Endothelial cell of umbilical vein (primary cell): Measurements from ENCODE around the gene PEMT. TPM values are rescaled to one million over a fixed set of nuclear protein-coding genes. Genes with fewer than 3 reads are reported as not detected.

Source experiments
- BruUV-seq: library from RNA; stranded (reverse); fragments of 400-500 nt; replicated peaks from 2 replicates; lab custom pipeline; 2021; lab: Mats Ljungman, UMichigan
- CTCF ChIA-PET: fragments of 300-600, 350-600 bp; sonication (Branson Sonifier 250); formaldehyde crosslinking; loops from one replicate; lab custom pipeline; 2021; ENCODE audit warnings: antibody characterized with exemption, inconsistent platforms; lab: Charles Lee
- POLR2A ChIA-PET: fragments of 300-600, 350-600 bp; sonication (Branson Sonifier 250); formaldehyde crosslinking; loops from one replicate; lab custom pipeline; 2021; ENCODE audit warnings: antibody characterized with exemption, inconsistent platforms; lab: Charles Lee
- DNase-seq: peaks from one replicate; pipeline ENCODE4 v3.0.0-alpha.2; 2011; ENCODE audit warnings: low read depth, low spot score
- FAIRE-seq: peaks from 2 replicates; lab custom pipeline; 2011; peaks lifted over from hg19 to GRCh38; lab: Jason Lieb, UNC
- H2AFZ ChIP-seq: 2 replicates; pipeline ENCODE4 v1.6.0; 2012; ENCODE audit warnings: low read depth, low read length, control low read depth, inconsistent platforms
- H3K27ac ChIP-seq: 2 replicates; pipeline ENCODE4 v1.5.1; 2011; ENCODE audit warnings: low read depth, mild to moderate bottlenecking, control low read depth, low read length, moderate library complexity; ENCODE audit not compliant: insufficient read depth
- H3K27me3 ChIP-seq, 2 experiments: 2 replicates each; pipeline versions ENCODE4 v1.6.0 to v1.6.1; 2011; ENCODE audit warnings: low read length in 2 of 2, mixed read lengths in 1 of 2; ENCODE audit not compliant: control insufficient read depth in 2 of 2, insufficient read depth in 2 of 2
- H3K36me3 ChIP-seq, 2 experiments: 2 replicates in 1 of 2; 3 replicates in 1 of 2; pipeline ENCODE4 v1.5.1; 2011; ENCODE audit warnings: low read length in 2 of 2, mild to moderate bottlenecking in 1 of 2, moderate library complexity in 1 of 2; ENCODE audit not compliant: control insufficient read depth in 2 of 2, insufficient read depth in 2 of 2; ENCODE audit errors: extremely low read depth in 1 of 2
- H3K4me1 ChIP-seq: 3 replicates; pipeline ENCODE4 v1.5.1; 2011; ENCODE audit warnings: mild to moderate bottlenecking, low read length; ENCODE audit not compliant: control insufficient read depth, insufficient read depth; ENCODE audit errors: extremely low read depth
- H3K4me2 ChIP-seq: 2 replicates; pipeline ENCODE4 v1.6.1; 2011; ENCODE audit warnings: low read length, control low read depth, mixed read lengths; ENCODE audit not compliant: insufficient read depth
- H3K4me3 ChIP-seq, 3 experiments: fragments of 200-600 bp in 1 of 3; sonication (generic), shearing (Covaris generic) in 1 of 3; replicated peaks in 1 of 3; 2 replicates each; pipeline ENCODE4 v1.5.1; 2011 to 2016; ENCODE audit warnings: control low read depth in 3 of 3, low read length in 3 of 3, mild to moderate bottlenecking in 2 of 3, inconsistent platforms in 1 of 3, low read depth in 1 of 3, moderate library complexity in 1 of 3; ENCODE audit not compliant: insufficient read depth in 1 of 3
- H3K79me2 ChIP-seq: 2 replicates; pipeline ENCODE4 v1.6.0; 2012; ENCODE audit warnings: low read length, inconsistent platforms; ENCODE audit not compliant: control insufficient read depth, insufficient read depth
- H3K9ac ChIP-seq: replicated peaks from 2 replicates; pipeline ENCODE3; 2011; ENCODE audit warnings: low read length, control low read depth; ENCODE audit not compliant: insufficient read depth; ENCODE audit errors: extremely low read depth
- H3K9me1 ChIP-seq: replicated peaks from 3 replicates; pipeline ENCODE4 v1.6.0; 2011; ENCODE audit warnings: mild to moderate bottlenecking, low read length; ENCODE audit not compliant: control insufficient read depth, insufficient read depth; ENCODE audit errors: extremely low read depth
- H3K9me3 ChIP-seq: replicated peaks from 2 replicates; pipeline ENCODE4 v1.5.1; 2012; ENCODE audit warnings: low read length, inconsistent platforms; ENCODE audit not compliant: control insufficient read depth, insufficient read depth
- H4K20me1 ChIP-seq: replicated peaks from 2 replicates; pipeline ENCODE3; 2011; ENCODE audit warnings: mild to moderate bottlenecking, low read length; ENCODE audit not compliant: control insufficient read depth, insufficient read depth; ENCODE audit errors: extremely low read depth
- CTCF ChIP-seq, 2 donors: IDR thresholded peaks; 1 replicate in 1 of 2; 2 replicates in 1 of 2; pipeline ENCODE4 v1.5.1; 2011; ENCODE audit warnings: low read length in 2 of 2, mild to moderate bottlenecking in 2 of 2, moderate library complexity in 2 of 2, control low read depth in 1 of 2, inconsistent platforms in 1 of 2, low read depth in 1 of 2; ENCODE audit not compliant: insufficient read depth in 1 of 2; ENCODE audit errors: extremely low read depth in 1 of 2
- EZH2 ChIP-seq: IDR thresholded peaks from 2 replicates; pipeline ENCODE4 v1.6.1; 2012; ENCODE audit warnings: borderline replicate concordance, low read depth, mild to moderate bottlenecking, moderate library complexity, low read length, inconsistent platforms; ENCODE audit not compliant: severe bottlenecking
- FOS ChIP-seq: IDR thresholded peaks from 2 replicates; pipeline ENCODE4 v1.6.1; 2011; ENCODE audit warnings: mild to moderate bottlenecking, low read length, moderate library complexity, borderline replicate concordance; ENCODE audit not compliant: insufficient read depth
- GATA2 ChIP-seq: IDR thresholded peaks from 2 replicates; pipeline ENCODE4 v1.7.0; 2011; ENCODE audit warnings: low read depth, mild to moderate bottlenecking, moderate library complexity, mixed read lengths, low read length; ENCODE audit not compliant: insufficient read length, insufficient read depth
- JUN ChIP-seq: IDR thresholded peaks from 2 replicates; pipeline ENCODE4 v1.6.1; 2011; ENCODE audit warnings: borderline replicate concordance, low read depth; ENCODE audit not compliant: insufficient read length, insufficient read depth
- MAX ChIP-seq: IDR thresholded peaks from 2 replicates; pipeline ENCODE4 v1.6.1; 2011; ENCODE audit not compliant: insufficient read depth, insufficient read length
- MYC ChIP-seq: IDR thresholded peaks from one replicate; pipeline ENCODE4 v1.6.1; 2011; ENCODE audit warnings: mild to moderate bottlenecking, low read depth, low read length
- POLR2A ChIP-seq: IDR thresholded peaks from 2 replicates; pipeline ENCODE4 v1.6.1; 2012; ENCODE audit warnings: low read depth, mild to moderate bottlenecking, control low read depth, low read length
- POLR2AphosphoS5 ChIP-seq: IDR thresholded peaks from 2 replicates; pipeline ENCODE4 v1.6.1; 2012; ENCODE audit warnings: low read depth, mild to moderate bottlenecking, control low read depth, low read length, moderate library complexity; ENCODE audit not compliant: insufficient read depth
- dilution Hi-C: fragments of 300-500 bp; cut with MboI; formaldehyde crosslinking; loops from one replicate; pipeline ENCODE4 v1.15.0; 2019; ENCODE audit warnings: low sequenced_read_pairs; ENCODE audit not compliant: extremely low pct_ligation_motif_present
- intact Hi-C: fragments of 100-400 bp; cut with micrococcal nuclease; formaldehyde crosslinking; loops from one replicate; pipeline ENCODE4 v1.10.0; 2022
- polyA plus RNA-seq, 4 experiments: library from polyadenylated mRNA; depleted of rRNA in 3 of 4; stranded (reverse) in 3 of 4; unstranded in 1 of 4; fragments of >200 nt; gene quantifications; 2 replicates each; pipeline versions ENCODE4 v1.2.1 to v1.2.3, GENCODE V29; 2011 to 2012; ENCODE audit warnings: missing spikeins in 1 of 4
- total RNA-seq: library from RNA; stranded (reverse); gene quantifications from 2 replicates; pipeline ENCODE4 v1.2.3, GENCODE V29; 2021

Gene PEMT
- total and polyA plus RNA-seq, 2 donors (not counting 3 experiments of a cell fraction or from before 2014, with no cell fraction given): 35.1 to 58.4 TPM

GRCh38 chr17:17599965-17600364 lies 8.5 kb upstream of the PEMT start:
- Histone ChIP-seq H3K36me3 (no peaks in the 10 kb centered on the region), H3K4me1 (no peaks in the 10 kb centered on the region), H3K4me3 (no peak overlapping the region), H3K27me3 (no peaks in the 10 kb centered on the region), H3K9ac (no peak overlapping the region), H3K9me1 (no peaks in the 10 kb centered on the region), H4K20me1 (no peaks in the 10 kb centered on the region), H2AFZ (no peak overlapping the region), H3K9me3 (no peaks in the 10 kb centered on the region), H3K4me2 (no peak overlapping the region), H3K79me2 (no peaks in the 10 kb centered on the region), H3K27ac (no peak overlapping the region)
- dilution Hi-C loops (no loop called here), intact Hi-C loops (no loop called here)
- no peak for FAIRE-seq
- BruUV-seq: no TSS peak
- TF ChIP-seq MYC (no peak), MAX (no peak)
- ChIA-PET POLR2A (interaction anchor here (0.6 kb wide), 1 partner anchor 363 kb away, joined by 3 read pairs; no protein-coding TSS in a partner anchor), CTCF (no interaction called here)
- no peak for DNase-seq

- H2AFZ ChIP-seq: no peak overlapping the region
- no peak overlapping the region for H3K4me3 ChIP-seq
- H3K9me3 ChIP-seq: no peaks in the 10 kb centered on the region
- TF ChIP-seq GATA2: no peak
- TF ChIP-seq EZH2: no peak
- no peak for TF ChIP-seq MYC
- no peak for TF ChIP-seq CTCF (IDR thresholded peaks at IDR 0.05; ENCODE audit: extremely low read depth in 1 of 2, insufficient read depth in 1 of 2, low read depth in 1 of 2, low read length in 2 of 2)
- no peak for TF ChIP-seq MAX
- TF ChIP-seq POLR2AphosphoS5: no peak
- TF ChIP-seq FOS: no peak
- no peak for TF ChIP-seq POLR2A
- TF ChIP-seq JUN: no peak
- H3K27ac ChIP-seq: no peak overlapping the region
- intact Hi-C loops: no loop called here
- no peaks in the 10 kb centered on the region for H3K79me2 ChIP-seq
- CTCF ChIA-PET: interaction anchor here (0.7 to 1.5 kb wide), 4 partner anchors 8 to 217 kb away, joined by 3 to 13 read pairs (median 3); no protein-coding TSS in a partner anchor
- dilution Hi-C loops: no loop called here
- POLR2A ChIA-PET: interaction anchor here (0.6 kb wide), 1 partner anchor 21 kb away, joined by 6 read pairs; no protein-coding TSS in a partner anchor
- H3K9me1 ChIP-seq: no peaks in the 10 kb centered on the region
- no peak overlapping the region for H3K4me2 ChIP-seq
- H3K9ac ChIP-seq: no peak overlapping the region
- FAIRE-seq (no peak), DNase-seq (no peak)
- no peaks in the 10 kb centered on the region for H4K20me1 ChIP-seq
- no peaks in the 10 kb centered on the region for H3K27me3 ChIP-seq
- H3K36me3 ChIP-seq: no peaks in the 10 kb centered on the region
- no TSS peak for BruUV-seq
- no peaks in the 10 kb centered on the region for H3K4me1 ChIP-seq
Measured at GRCh38 chr17:17598003-17598402, 6.5 kb upstream of the PEMT start.
